Fibroblast of villous mesenchyme (primary cell): ENCODE data around the gene PRPS1. TPM values are rescaled to one million over a fixed set of nuclear protein-coding genes. Genes with fewer than 3 reads are reported as not detected.
"Not testable (repeated sequence)": the region's sequence is repeated elsewhere in the genome, so short reads cannot be mapped to it uniquely, and the experiment has no call there.

Source experiments
- DNase-seq: peaks from one replicate; pipeline ENCODE4 v3.0.0-alpha.2; 2010; ENCODE audit warnings: low read depth
- H3K4me3 ChIP-seq: 2 replicates; pipeline ENCODE4 v1.5.1; 2011; ENCODE audit warnings: low read depth, mild to moderate bottlenecking, low read length
- total RNA-seq: library from RNA; depleted of rRNA; stranded (reverse); fragments of >200 nt; gene quantifications from 2 replicates; pipeline ENCODE4 v1.2.3, GENCODE V29; 2012
- TF ChIP-seq, protein P1 (sequence below): IDR thresholded peaks from 2 replicates; pipeline ENCODE4 v1.5.1; 2012; ENCODE audit warnings: low read depth, mild to moderate bottlenecking, low read length; ENCODE audit not compliant: insufficient read depth

The PRPS1 gene
- total RNA-seq, 1 donor = 76.9 TPM

DNA sequence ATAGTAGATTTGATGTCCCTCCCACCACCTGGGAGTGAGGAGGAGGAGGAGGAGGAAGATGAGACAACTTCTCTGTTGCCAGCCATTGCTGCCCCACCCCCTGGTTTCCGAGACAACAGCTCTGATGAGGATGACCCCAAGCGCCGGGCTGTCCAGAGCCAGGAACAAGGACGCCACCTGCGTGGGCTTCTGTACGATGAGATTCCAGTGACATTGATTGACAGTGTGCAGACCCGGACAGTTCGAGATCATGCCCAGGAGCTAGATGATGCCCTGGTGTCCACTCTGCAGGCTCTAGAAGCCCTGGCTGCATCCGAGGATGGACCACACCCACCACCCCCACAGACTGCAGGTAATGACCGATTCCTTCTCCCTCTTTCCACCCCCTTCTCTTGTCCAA is 30.5 kb upstream of the PRPS1 start:
- DNase-seq = no peak
- TF ChIP-seq, protein P1, sequence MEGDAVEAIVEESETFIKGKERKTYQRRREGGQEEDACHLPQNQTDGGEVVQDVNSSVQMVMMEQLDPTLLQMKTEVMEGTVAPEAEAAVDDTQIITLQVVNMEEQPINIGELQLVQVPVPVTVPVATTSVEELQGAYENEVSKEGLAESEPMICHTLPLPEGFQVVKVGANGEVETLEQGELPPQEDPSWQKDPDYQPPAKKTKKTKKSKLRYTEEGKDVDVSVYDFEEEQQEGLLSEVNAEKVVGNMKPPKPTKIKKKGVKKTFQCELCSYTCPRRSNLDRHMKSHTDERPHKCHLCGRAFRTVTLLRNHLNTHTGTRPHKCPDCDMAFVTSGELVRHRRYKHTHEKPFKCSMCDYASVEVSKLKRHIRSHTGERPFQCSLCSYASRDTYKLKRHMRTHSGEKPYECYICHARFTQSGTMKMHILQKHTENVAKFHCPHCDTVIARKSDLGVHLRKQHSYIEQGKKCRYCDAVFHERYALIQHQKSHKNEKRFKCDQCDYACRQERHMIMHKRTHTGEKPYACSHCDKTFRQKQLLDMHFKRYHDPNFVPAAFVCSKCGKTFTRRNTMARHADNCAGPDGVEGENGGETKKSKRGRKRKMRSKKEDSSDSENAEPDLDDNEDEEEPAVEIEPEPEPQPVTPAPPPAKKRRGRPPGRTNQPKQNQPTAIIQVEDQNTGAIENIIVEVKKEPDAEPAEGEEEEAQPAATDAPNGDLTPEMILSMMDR = no peak

DNA sequence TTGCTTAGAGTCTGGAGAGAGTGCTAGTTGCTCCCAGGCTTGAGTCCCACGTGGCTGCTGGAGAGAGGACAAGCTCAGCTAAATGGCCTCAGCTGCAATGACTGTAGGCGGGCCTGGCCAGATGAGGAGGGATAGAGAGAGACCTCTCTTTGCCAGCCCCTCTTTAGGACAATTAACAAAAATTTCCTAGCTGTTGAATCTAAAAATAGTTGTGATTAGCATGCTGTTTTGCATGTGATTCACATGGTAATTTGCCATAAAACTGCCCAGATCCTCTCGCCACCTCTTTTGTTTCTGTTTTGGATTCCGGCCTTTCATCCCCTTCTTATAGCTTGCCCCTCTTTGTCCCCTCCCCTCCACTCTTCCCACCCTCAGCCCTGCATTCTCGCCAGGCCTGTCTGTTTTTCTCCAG is 28.9 kb upstream of the PRPS1 start:
- no peak overlapping the region for H3K4me3 ChIP-seq
- TF ChIP-seq, protein P1 = no peak
- DNase-seq = no peak

More for the DNA sequence above, 30.5 kb upstream of the PRPS1 start:
- no peak overlapping the region for H3K4me3 ChIP-seq

DNA sequence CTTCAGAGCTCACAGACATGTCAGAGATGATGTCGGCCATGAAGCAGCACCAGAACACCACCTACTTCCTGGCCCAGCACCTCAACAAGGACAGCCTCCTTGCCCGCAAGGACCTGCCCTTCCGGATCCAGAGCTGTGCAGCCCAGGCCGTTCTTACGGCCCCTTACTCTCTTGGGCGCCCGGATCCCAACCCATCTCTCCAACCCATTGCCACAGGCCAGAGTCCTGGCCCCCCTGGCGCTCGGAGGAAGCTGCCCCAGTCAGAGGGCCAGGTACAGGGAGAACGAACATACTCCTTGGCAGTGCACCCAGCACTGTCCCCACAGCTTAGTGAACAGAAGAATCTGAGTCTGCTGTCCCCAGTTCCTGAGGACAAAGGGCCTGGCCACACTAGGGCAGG is 27.9 kb upstream of the PRPS1 start:
- no peak overlapping the region for H3K4me3 ChIP-seq
- no peak for DNase-seq
- TF ChIP-seq, protein P1 = no peak

DNA sequence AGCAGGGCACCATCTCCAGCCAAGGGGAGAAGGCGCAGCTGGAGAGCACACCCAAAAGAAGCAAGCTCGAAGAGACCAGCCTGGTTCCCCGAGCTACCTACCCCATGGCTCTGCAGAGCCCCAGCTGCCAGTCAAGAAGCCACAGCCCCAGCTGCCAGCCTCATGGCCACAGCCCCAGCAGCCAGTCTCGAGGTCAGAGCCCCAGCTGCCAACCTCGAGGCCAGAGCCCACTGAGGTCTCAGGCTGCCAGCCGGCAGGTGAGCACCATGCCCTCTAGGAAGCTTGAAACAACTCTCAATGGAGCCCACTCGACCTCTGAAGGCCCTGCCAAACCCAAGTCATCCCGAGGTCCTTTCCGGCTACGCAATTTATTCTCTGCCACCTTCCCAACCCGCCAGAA is 27.0 kb upstream of the PRPS1 start:
- H3K4me3 ChIP-seq = no peak overlapping the region
- TF ChIP-seq, protein P1 = no peak
- no peak for DNase-seq

DNA sequence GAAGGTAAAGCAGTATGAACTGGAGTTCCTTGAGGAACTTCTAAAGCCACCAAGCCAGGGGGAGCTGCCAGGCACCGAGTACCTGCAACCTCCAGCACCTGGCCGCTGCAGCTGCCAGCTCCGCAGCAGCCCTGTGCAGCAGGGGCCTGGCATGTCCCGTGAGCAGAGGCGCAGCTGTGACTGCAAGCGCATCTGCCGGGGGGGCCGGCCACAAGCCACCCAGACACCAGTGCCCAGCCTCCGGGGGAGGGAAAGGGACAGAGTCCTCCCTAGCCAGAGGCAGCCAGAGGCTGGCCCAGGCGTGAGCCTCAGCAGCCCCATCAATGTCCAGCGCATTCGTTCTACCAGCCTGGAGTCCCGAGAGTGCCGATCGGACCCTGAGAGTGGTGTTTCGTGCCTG is 26.6 kb upstream of the PRPS1 start:
- no peak for DNase-seq
- H3K4me3 ChIP-seq = no peak overlapping the region
- TF ChIP-seq, protein P1 = no peak

DNA sequence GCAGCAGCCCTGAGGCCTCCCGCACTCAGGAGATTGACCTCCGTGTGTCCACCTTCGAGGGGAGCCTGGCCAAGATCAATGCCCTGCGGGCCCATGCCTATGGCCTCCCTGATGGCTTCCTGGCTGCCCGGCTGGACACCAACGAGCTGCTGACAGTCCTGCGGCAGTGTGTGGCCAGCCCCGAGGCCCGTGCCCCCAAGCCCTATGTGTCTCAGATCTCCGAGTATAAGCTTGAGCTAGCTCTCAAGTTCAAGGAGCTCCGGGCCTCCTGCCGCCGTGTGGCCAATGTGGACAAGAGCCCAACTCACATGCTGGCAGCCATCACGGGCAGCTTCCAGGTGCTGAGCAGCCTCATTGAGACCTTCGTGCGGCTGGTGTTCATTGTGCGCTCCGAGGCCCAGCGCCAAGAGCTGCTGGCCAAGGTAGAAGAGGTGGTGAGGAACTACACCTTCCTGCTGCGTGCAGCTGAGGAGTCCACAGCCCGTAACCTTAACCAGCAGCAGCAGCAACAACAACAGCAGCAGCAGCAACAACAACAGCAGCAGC is 25.5 kb upstream of the PRPS1 start:
- DNase-seq = no peak
- TF ChIP-seq, protein P1 = no peak
- H3K4me3 ChIP-seq = no peak overlapping the region

DNA sequence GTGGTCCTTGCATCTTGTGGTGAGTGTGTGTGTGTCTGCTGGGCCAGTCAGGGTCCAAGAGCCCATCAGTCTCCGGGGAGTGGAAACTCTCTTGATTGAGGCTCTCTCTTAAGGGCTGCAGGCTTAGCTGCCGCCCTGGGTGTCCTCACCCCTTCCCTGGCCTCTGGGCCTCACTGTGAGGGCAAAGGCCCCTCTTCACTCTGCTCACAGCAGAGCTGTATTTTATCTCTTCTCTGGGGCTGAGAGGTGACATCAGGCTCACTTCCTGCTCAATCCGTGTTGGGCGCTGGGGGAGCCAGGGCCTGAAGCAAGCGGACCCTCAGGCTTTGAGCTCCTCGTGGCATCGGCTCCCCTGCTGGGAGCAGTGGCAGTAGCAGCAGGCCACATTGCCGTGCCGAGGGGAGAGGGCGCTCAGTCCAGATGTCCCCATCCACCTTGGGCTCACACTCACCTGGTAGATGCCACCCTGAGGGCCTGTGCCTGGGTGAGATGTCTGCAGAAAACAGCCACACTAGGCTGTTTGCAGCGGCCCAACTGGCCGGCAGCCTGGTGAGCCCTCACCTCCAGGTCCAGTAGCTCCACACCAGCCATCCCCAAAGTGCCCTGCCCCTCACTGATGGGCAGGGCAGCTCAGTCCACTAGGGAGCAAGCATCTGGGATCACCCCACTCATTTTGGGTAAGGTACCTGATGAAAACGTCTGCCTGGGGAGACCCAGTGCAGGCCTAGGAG is 24.7 kb upstream of the PRPS1 start:
- TF ChIP-seq, protein P1 = no peak
- no peak for DNase-seq
- no peak overlapping the region for H3K4me3 ChIP-seq

DNA sequence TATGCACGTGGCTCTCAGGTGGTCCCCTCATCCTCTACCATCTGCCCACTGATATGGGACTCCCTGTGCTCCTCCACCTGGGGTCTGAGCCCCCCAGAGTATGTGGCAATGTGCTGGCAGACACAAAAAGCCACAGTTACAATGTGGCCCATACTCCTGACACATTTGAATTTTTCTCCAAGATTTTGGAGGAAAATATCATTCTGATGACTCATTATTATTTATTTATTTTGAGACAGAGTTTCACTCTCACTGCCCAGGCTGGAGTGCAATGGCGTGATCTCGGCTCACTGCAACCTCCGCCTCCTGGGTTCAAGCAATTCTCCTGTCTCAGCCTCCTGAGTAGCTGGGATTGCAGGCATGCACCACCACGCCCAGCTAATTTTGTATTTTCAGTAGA is 19.2 kb upstream of the PRPS1 start:
- not testable (repeated sequence) for DNase-seq

More for the DNA sequence above, 19.2 kb upstream of the PRPS1 start:
- H3K4me3 ChIP-seq = not testable (repeated sequence)
